GM12878 (cell line): ENCODE results near the gene ADCY5. TPM values are rescaled to one million over a fixed set of nuclear protein-coding genes. Genes with fewer than 3 reads are reported as not detected.

Experiments used
- ATF2 ChIP-seq: IDR thresholded peaks from 2 replicates; pipeline ENCODE4 v1.6.1; 2012; ENCODE audit warnings: low read length, inconsistent platforms
- CEBPB ChIP-seq, 2 experiments: fragments of 150-350 bp in 1 of 2; IDR thresholded peaks; 2 replicates each; pipeline ENCODE4 v1.6.1; 2012 to 2014; ENCODE audit warnings: low read depth in 2 of 2, low read length in 2 of 2, borderline replicate concordance in 1 of 2, inconsistent platforms in 1 of 2
- EP300 ChIP-seq, 2 experiments: fragments of 150-350 bp in 1 of 2; IDR thresholded peaks; 2 replicates each; pipeline ENCODE4 v1.6.1; 2011 to 2012; ENCODE audit warnings: low read depth in 2 of 2, low read length in 2 of 2, borderline replicate concordance in 1 of 2, improper control_type of control experiment in 1 of 2, inconsistent platforms in 1 of 2; ENCODE audit not compliant: control insufficient read depth in 1 of 2
- ESRRA ChIP-seq: IDR thresholded peaks from 2 replicates; pipeline ENCODE4 v1.6.1; 2012; ENCODE audit warnings: mild to moderate bottlenecking, low read length, improper control_type of control experiment
- PRDM15 ChIP-seq: fragments of 450-650 bp; formaldehyde crosslinking; IDR thresholded peaks from 2 replicates; pipeline ENCODE4 v1.4.0; 2020; ENCODE audit warnings: mild to moderate bottlenecking, moderate library complexity
- SMAD1 ChIP-seq: fragments of 450-650 bp; IDR thresholded peaks from 2 replicates; pipeline ENCODE4 v1.6.1; 2018; ENCODE audit warnings: mild to moderate bottlenecking, low read depth; ENCODE audit not compliant: partially characterized antibody
- TARDBP ChIP-seq: IDR thresholded peaks from 2 replicates; pipeline ENCODE4 v1.6.1; 2016; ENCODE audit warnings: borderline replicate concordance
- ZNF217 ChIP-seq: fragments of 450-650 bp; IDR thresholded peaks from 2 replicates; pipeline ENCODE4 v1.6.1; 2017; ENCODE audit warnings: antibody characterized with exemption, mild to moderate bottlenecking
- polyA plus RNA-seq, 11 experiments: library from polyadenylated mRNA; depleted of rRNA in 4 of 11; unstranded in 6 of 11; stranded (reverse) in 5 of 11; fragments of >200 nt; fragmentation: Nextera tagmentation in 4 of 11; fragmentation: Illumina TruSeq in 1 of 11; extraction: Ambion mirVana in 4 of 11; extraction: Trizol in 1 of 11; gene quantifications; 1 replicate in 1 of 11; 2 replicates in 10 of 11; pipeline versions ENCODE4 v1.2.1 to v1.2.3, GENCODE V29; 2011 to 2016; ENCODE audit warnings: inconsistent platforms in 2 of 11, missing spikeins in 2 of 11, low read depth in 1 of 11
- total RNA-seq, 4 experiments: library from RNA; depleted of rRNA in 3 of 4; stranded (reverse); fragments of >200 nt in 3 of 4; fragmentation: Illumina TruSeq in 1 of 4; extraction: Trizol in 1 of 4; gene quantifications; 2 replicates each; pipeline versions ENCODE4 v1.2.1 to v1.2.3, GENCODE V29; 2013 to 2021
- TF ChIP-seq, protein P1 (sequence below): fragments of 450-650 bp; IDR thresholded peaks from 2 replicates; pipeline ENCODE4 v1.6.1; 2016; ENCODE audit warnings: mild to moderate bottlenecking

The ADCY5 gene
- total and polyA plus RNA-seq, 10 of the 15 experiments (the other 5 are each of a cell fraction or from before 2014, with no cell fraction given): under 0.01 to 0.24 (median 0.02) TPM; not detected in 4

- no peak for TF ChIP-seq ATF2
- TF ChIP-seq SMAD1: no peak
- TF ChIP-seq EP300 (IDR thresholded peaks at IDR 0.05; ENCODE audit: borderline replicate concordance in 1 of 2, control insufficient read depth in 1 of 2, low read depth in 2 of 2, low read length in 2 of 2): no peak
- TF ChIP-seq, protein P1, sequence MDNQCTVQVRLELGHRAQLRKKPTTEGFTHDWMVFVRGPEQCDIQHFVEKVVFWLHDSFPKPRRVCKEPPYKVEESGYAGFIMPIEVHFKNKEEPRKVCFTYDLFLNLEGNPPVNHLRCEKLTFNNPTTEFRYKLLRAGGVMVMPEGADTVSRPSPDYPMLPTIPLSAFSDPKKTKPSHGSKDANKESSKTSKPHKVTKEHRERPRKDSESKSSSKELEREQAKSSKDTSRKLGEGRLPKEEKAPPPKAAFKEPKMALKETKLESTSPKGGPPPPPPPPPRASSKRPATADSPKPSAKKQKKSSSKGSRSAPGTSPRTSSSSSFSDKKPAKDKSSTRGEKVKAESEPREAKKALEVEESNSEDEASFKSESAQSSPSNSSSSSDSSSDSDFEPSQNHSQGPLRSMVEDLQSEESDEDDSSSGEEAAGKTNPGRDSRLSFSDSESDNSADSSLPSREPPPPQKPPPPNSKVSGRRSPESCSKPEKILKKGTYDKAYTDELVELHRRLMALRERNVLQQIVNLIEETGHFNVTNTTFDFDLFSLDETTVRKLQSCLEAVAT: no peak
- no peak for TF ChIP-seq TARDBP
- TF ChIP-seq PRDM15 (CRISPR knock-in tag): no peak
- TF ChIP-seq CEBPB (IDR thresholded peaks at IDR 0.05; ENCODE audit: borderline replicate concordance in 1 of 2, low read depth in 2 of 2, low read length in 2 of 2): no peak
- TF ChIP-seq ESRRA: no peak
- TF ChIP-seq ZNF217: no peak
Measured at GRCh38 chr3:123295901-123296250, 153.0 kb downstream of the ADCY5 start (continued).
